ENCODE data around the gene GCNT2.

DNA sequence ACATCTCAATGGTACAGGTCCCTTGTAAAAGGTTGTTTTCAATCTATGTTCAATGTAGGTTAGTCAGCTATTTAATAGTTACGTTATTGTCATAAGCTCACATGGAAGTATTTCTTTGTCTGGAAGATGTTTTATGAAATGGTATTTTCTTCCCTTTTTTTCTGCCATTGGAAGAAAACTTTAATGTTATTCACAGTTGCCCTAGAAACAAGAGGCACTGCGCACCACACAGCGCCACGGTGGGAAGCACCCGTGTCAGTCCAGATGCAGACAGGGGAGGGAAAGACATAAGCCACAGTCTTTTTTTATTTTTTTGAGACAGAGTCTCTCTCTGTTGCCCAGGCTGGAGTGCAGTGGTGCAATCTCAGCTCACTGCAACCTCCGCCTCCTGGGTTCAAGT lies 82.1 kb downstream of the GCNT2 start:
- TF ChIP-seq, protein P1, sequence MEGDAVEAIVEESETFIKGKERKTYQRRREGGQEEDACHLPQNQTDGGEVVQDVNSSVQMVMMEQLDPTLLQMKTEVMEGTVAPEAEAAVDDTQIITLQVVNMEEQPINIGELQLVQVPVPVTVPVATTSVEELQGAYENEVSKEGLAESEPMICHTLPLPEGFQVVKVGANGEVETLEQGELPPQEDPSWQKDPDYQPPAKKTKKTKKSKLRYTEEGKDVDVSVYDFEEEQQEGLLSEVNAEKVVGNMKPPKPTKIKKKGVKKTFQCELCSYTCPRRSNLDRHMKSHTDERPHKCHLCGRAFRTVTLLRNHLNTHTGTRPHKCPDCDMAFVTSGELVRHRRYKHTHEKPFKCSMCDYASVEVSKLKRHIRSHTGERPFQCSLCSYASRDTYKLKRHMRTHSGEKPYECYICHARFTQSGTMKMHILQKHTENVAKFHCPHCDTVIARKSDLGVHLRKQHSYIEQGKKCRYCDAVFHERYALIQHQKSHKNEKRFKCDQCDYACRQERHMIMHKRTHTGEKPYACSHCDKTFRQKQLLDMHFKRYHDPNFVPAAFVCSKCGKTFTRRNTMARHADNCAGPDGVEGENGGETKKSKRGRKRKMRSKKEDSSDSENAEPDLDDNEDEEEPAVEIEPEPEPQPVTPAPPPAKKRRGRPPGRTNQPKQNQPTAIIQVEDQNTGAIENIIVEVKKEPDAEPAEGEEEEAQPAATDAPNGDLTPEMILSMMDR (IDR thresholded peaks at IDR 0.05), result no peak
- no peak for TF ChIP-seq POLR2A (IDR thresholded peaks at IDR 0.05)
